Adrenal gland (tissue), 5 donors: ENCODE measurements around the gene PLIN3.
"Not testable (repeated sequence)": the region's sequence is repeated elsewhere in the genome, so short reads cannot be mapped to it uniquely, and the experiment has no call there.

Source experiments
- CTCF ChIP-seq, 6 experiments: fragments of 450-650 bp in 4 of 6; fragments of 200-600 bp in 2 of 6; sonication (generic) in 1 of 6; IDR thresholded peaks; 1 replicate in 5 of 6; 2 replicates in 1 of 6; pipeline versions ENCODE4 v1.5.1 to v1.8.0; 2016 to 2021; ENCODE audit warnings: antibody characterized with exemption in 6 of 6, mild to moderate bottlenecking in 2 of 6, moderate library complexity in 1 of 6
- POLR2A ChIP-seq, 2 donors: fragments of 450-650 bp; IDR thresholded peaks; one replicate each; pipeline ENCODE4 v1.6.1; 2017; ENCODE audit warnings: antibody characterized with exemption in 2 of 2, mild to moderate bottlenecking in 2 of 2, moderate library complexity in 1 of 2
- donor health status: DM: no; HTN: no; CAD: no.

GRCh38 chr19:4887803-4888202, 20.3 kb upstream of the PLIN3 start:
- not testable (repeated sequence) for TF ChIP-seq POLR2A, CTCF (IDR thresholded peaks at IDR 0.05)
